ENCODE results near the gene DGKE.
A peak's percentile ranks its signal among the peaks of the same experiment; 100 is the strongest.

DGKE gene

GRCh38 chr17:56815711-56816110, 18.2 kb upstream of the DGKE start:
- no peak for DNase-seq (ENCODE audit: low read depth)

- no peak for DNase-seq (ENCODE audit: low read depth)
Measured at GRCh38 chr17:56817066-56817465, 16.9 kb upstream of the DGKE start.

- DNase-seq (ENCODE audit: low read depth) = no peak
Measured at GRCh38 chr17:56819030-56819429, 14.9 kb upstream of the DGKE start.

- DNase-seq (ENCODE audit: low read depth) = peak; percentile 34
Measured at GRCh38 chr17:56819431-56820145, 14.4 kb upstream of the DGKE start.

GRCh38 chr17:56820207-56820606, 13.7 kb upstream of the DGKE start:
- DNase-seq (ENCODE audit: low read depth) = no peak

GRCh38 chr17:56821847-56822534, 12.0 kb upstream of the DGKE start:
- no peak for DNase-seq (ENCODE audit: low read depth)

- DNase-seq (ENCODE audit: low read depth) = no peak
Measured at GRCh38 chr17:56822725-56823124, 11.2 kb upstream of the DGKE start.

GRCh38 chr17:56823848-56824247, 10.1 kb upstream of the DGKE start:
- DNase-seq (ENCODE audit: low read depth) = no peak

GRCh38 chr17:56824503-56824902, 9.4 kb upstream of the DGKE start:
- DNase-seq (ENCODE audit: low read depth) = no peak

- no peak for DNase-seq (ENCODE audit: low read depth)
Measured at GRCh38 chr17:56826611-56827414, 7.1 kb upstream of the DGKE start.

GRCh38 chr17:56830726-56831368, 3.1 kb upstream of the DGKE start:
- no peak for DNase-seq (ENCODE audit: low read depth)

- no peak for DNase-seq (ENCODE audit: low read depth)
Measured at GRCh38 chr17:56831369-56832095, 2.4 kb upstream of the DGKE start.

- DNase-seq (ENCODE audit: low read depth) = no peak
Measured at GRCh38 chr17:56832446-56832845, 1.5 kb upstream of the DGKE start.

GRCh38 chr17:56833057-56833808, 718 bp upstream of the DGKE start:
- peak; percentile 57 for DNase-seq (ENCODE audit: low read depth)

- DNase-seq (ENCODE audit: low read depth) = peak; percentile 59
Measured at GRCh38 chr17:56834380-56835263, 671 bp downstream of the DGKE start.

- no peak for DNase-seq (ENCODE audit: low read depth)
Measured at GRCh38 chr17:56835264-56835585, 1.3 kb downstream of the DGKE start.

GRCh38 chr17:56838687-56839086, 4.7 kb downstream of the DGKE start:
- no peak for DNase-seq (ENCODE audit: low read depth)

- no peak for DNase-seq (ENCODE audit: low read depth)
Measured at GRCh38 chr17:56842577-56842976, 8.6 kb downstream of the DGKE start.

GRCh38 chr17:56845934-56846333, 12.0 kb downstream of the DGKE start:
- DNase-seq (ENCODE audit: low read depth) = no peak

- DNase-seq (ENCODE audit: low read depth) = no peak
Measured at GRCh38 chr17:56847106-56847505, 13.2 kb downstream of the DGKE start.
